ENCODE results near the gene SCN4B.

SCN4B gene

DNA sequence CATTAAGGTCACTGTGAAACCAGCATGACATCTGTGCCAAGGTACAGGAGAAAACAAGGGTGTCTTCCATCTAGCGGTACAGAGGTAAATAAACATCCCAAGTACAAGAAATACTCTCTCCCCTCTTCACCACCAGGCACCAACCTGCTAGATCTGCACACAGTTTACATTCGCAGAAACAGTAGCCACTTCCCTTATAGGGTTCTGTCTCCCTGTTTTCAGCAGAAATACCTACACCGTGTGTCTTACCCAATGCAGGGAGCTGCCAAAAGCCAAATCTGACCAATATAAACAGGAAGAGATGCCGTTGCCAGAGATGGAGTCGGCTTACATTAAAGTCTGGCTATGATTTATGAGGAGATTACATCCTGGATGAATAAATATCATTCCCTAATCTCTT lies 1.2 kb downstream of the SCN4B start:
- DNase-seq = no peak

DNA sequence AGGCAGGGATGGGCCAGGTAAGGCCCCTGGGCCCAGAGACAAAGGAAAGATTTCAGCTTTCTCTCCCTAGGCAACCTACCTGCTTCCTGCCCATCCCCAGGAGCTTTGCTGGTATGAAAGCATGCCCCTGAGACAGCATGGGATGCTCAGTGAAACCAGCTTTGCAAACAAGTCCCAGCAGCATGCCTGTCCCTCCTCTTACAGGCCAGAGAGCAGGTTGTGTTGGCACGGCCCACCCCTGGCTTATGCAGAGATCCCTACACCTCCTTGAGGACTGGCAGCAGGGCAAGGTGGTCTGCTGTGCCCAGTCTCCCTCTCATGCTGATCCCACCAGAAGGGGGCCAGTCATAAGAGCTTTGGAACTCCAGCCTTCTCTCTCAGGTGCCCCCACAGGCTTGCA lies 3.1 kb downstream of the SCN4B start:
- no peak for DNase-seq

DNA sequence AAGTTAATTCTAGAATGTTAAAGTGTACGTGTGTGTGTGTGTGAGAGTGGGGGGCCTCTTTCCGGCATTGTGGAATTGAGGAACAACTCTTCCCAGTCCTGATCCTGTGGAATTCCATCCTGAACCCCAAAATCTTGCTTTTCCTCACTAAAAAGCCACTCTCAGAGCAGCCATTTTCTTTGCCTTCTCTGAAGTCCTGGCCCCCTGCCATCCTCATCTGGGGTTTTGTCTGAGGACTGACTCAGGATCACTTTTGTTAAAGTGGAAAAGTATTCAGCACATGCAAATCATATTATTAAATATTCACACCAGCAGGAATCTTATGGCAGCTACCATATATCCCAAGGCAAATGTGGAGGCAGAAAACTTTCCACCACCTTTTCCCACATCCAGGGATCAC lies 3.8 kb downstream of the SCN4B start:
- no peak for DNase-seq

DNA sequence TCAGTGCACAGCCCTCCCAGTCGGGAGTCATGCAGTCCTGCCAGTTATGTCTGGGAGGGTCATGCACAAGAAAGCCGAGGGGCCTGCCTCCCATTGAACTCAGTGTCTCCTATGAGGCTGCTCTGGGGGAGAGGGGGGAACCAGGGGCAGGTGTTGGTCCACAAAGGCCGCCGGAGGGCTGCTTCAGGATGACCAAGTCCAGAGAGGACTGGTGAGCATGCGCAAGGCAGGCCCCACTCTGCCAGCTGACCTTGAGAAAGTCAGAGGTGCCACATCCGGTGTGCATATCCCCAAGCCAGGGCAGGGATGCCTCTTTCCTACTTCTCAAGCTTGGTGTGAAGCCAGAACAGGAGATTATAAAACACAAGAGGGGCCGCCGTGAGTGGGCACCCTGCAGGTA lies 4.4 kb downstream of the SCN4B start:
- DNase-seq = no peak

DNA sequence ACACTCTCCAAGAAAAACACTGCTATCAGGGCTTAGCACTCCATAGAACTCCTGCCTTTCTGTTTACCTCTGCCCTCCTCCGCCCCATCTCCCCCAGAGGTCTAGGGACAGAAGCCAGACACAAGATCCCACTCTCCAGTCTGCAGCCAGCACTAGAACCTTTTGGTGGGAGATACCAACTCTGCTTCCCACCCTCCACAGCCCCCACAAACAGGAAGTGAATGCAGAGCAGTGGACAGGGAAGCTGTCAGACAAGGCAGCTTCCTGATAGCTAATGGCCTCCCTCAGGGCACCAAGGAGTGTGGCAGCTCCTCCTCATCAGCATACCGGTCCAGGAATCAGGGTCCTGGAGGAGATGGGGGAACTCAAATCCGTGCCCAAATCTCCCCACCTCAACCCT lies 5.1 kb downstream of the SCN4B start:
- DNase-seq = peak in 1 of 3 donors; percentile 16

DNA sequence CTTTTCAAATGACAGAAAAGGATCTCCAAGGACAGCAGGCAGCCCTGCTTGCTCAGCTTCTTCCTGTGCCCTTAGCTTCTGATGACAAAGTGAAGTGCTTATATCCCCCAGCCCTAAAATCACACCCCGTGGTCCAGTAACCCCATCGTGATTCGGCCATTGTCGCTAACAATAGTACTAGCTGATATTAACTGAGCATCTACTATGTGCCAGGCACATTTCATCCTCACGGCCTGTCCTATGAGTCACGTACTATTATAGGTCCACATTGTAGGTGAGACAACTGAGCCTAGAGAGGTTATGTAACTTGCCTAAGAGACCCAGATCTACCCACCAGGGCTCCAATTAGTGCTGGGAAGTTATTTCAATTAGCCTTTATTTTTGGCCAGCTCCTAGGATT lies 6.1 kb downstream of the SCN4B start:
- DNase-seq = no peak

DNA sequence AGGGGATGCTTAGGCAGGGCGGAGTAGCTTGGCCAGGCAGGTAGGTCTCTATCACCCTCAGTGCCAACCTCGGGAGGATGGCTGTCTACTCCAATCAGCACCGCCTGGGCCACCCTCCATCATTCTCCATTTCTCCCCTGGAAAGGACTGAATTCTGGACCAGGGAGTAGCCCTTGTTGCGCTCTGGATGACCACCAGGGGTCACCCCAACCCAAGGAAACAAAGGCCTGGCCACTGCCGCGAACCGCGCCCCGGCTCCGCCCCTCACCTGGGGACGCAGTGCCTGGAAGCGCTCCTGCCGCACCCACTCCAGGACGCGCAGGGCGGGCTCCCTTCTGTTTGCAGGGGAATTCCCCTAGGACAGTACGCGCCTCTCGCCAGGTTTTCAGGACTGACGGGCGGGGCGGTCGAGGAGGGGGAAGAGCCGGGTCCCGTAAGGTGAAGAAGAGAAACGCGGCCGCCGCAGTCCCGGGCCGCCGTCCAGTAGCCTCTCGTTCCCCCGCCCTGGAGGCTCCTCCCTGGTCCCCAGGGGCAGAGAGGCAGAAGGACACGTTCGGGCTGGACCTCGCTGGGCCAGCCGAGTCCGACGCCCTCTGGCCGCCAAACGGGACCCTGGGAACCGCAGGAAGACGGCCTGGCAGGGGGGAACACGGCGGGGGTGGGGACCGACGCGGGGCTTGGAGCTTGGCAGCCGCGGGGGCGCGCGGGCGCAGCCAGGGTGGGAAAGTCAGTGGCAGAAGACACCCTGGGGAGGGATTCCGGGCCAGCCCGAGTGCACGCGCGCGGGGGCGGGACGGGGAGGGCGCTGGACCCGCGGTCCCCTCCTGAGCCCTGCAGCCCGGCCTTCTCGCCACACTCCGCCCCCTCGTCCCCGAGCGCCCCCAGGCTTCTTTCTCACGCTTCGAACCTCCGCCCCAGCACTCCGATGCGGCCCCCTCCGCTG lies 7.1 kb downstream of the SCN4B start:
- DNase-seq = peak; percentile 77 to 91 (median 88)

DNA sequence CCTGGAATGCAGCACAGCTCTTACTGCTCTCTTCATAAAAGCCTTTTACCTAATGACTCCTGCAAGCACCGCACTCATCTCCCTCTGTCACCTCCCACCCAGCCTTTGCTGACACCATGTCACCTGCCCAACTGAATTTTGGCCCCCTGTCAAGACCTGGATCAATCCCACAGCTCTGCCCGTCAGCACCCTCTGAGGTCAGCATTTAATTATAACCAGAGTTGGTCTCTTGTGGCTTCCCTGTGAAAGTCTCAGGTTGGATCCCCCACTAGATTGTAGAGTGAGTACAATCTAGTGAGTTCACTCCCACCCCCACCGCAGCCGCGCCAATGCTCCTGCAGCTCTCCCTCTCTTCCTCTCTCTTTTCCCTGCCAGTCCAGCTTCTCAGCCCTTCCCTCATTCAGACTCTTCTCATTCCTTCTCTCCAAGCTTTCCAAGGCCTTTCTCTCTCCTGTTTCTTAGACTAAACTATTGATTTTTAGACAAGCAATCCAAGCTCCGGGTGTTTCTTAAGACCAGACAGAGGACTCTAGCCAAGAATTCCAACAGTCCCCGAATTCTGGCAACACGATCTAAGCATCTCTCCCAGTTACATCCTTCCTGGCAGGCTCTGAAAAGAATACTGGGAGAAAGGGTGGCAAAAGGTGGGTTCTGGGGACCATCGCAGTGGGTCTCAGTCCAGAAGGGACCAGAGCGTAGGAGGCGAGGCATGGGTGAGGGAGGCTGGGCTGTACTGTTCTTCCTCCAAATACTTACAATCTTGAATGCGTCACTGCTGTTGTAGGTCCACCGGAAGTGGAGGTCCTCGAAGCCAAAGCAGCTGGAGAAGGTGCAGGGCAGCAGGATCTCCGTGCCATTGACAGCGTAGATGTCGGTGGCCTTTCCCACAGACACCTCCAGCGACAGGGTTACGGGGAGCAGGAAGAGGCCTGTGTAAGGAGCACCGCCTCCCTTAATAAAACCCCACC lies 8.0 kb downstream of the SCN4B start:
- DNase-seq = no peak

DNA sequence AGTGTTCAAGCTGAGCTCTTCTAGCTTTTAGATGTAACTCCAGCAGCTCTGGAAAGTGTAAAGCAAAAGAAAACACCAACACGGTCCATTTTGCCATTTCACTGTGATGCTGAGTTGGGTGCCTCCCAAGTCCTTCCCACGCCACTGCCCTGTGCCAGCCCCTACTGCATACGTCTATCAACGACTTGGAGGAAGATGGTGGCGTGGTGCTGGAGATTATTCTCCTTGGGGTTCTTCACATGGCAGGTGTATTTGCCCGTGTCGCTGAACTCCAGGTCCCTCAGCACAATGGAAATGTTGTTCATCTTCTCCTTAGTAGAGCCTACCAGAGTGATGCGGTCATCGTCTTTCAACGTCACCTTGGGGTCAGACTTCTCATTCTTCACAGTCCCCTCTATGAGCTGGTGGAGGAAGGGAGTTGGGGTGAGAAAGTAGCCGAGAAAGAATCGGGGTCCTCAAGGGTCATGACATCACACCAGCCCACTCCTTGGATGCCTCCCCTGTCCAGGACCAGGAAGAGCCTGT lies 8.9 kb downstream of the SCN4B start:
- no peak for DNase-seq

DNA sequence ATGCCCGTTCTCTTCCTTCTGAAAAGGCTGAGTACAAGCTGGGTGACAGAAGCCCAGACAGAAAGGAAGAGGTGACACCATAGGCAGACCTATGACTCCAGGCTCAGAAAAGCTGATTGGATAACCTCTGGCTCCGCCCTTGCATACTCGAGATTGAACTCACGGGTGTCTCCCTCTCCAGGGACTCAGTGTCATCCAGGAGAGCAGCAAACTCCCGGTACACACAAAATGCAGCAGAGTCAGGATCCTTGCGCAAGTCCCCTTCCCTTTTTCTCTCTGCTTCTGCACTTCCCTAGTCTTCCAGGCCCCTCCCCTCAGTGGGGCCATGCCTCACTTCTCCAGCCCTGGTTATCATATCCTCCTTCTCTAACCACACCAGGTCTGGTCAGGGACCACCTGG lies 9.8 kb downstream of the SCN4B start:
- peak; percentile 77 to 80 (median 77) for DNase-seq

DNA sequence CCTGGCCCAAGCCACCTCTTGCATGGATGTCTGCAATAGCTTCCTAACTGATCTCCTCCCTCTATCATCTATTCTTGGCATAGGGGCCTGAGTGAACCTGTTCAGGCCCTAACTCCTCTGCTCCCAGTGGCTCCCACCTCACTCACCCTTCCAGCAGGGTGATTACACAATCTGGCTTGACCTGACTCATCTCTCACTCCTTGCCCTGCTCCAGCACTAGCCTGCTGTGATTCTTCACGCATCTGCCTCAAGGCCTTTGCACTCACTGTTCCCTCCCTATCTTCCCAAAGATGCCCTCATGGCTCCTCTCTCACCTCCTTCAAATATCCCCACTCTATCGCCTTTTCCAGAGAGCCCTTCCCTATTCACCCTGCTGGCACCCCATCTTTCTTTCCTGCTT lies 10.5 kb downstream of the SCN4B start:
- DNase-seq = peak; percentile 44 to 53 (median 52)

DNA sequence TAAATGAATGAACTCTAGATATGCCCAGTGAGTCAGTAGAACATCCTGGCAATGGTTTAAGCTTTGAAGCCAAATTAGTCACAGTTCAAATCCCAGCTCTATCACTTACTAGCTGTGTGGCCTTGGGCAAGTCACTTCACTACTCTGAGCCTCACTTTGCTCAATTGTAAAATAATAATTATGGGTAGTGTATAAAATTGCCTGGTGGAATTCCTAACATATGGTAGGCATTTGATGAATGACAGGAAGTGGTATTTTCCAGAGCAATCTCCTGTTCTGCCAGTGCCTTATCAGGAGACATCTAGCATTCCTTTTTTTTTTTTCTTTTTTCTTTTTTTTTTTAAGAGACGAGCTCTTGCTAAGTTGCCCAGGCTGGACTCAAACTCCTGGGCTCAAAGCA lies 13.0 kb downstream of the SCN4B start:
- no peak for DNase-seq

DNA sequence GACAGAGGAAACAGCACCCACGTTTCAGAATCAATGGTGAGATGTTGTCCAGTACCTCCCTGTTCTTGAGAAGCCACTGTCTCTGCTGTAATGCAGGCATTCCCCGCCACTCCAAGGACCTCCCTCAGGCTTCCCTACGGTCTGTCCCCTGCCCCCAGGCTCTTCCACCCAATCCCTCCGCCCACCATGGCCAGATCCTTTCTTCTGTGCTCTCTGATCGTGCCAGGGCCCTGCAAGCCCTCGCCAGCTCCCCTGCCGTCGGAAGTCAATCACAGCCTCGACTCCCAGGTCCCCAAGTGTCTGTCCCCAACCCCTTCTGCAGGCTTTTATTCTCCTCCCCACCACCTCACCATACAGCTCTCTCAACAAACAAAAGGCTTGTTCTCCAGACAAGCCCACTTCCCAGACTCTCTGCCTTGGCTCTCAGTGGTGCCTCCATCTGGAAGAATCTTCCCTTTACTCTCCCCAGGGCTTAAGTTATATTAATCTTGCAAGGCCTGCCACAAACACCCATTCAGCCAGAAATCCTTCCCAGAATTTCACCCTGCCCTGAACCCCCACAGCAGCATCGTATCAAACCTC lies 13.7 kb downstream of the SCN4B start:
- no peak for DNase-seq

DNA sequence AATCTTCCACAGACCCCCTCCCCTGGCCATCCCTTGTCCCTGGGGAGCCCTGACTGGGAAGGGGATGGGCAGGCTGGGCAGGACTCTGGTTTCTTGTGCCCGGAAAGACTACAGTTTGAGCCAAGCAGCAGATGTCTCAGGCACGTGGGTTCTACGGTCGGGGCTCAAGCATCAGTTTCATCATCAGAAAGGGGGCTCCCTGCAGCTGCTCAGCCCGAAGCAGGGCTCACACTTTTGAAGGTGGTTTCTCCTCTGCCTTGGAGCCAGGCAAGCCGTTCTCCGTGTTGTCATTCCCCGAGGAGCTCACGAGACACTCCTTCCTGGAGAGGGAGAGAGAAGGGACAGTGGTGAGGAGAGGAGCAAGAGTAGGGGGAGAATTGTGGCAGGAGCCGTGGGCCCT lies 15.8 kb downstream of the SCN4B start:
- no peak for DNase-seq

DNA sequence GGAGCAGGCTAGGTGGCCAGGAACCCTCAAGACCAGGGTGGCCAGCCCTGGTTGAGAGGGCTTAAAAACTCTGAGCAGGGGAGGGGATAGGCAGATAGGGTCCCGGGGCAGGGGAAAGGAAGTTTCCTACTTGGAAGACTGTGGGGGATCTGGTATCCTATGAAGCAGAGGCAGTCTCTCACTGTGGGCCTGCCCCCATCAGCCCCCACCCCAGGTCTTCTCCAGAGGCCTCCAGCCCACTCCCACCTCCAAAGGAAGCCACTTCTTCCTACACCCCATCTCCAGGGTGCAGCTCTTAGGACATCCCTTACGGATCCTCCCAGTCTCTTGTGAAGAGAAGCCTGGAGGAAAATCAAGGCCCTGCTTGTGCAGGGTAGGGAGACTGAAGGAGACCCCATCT lies 16.3 kb downstream of the SCN4B start:
- DNase-seq = no peak

DNA sequence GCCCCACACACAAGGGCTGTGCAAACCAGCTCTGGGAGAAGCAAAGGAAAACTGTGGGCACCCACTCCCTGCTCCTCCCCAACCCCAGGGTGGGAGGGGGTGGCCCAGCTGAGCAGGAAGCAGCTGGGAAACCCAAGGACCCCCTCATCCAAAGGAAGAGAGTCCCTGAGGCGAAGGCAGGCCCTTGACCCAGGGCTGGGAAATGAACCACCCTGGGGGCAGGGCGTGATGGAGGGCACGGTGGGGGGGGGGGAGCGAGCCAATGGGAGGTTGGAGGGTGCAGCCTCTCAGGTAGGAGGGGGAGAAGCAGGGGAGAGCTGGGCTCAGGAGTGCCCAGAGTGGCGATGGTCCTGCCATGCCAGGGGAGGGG lies 16.8 kb downstream of the SCN4B start:
- DNase-seq = no peak

DNA sequence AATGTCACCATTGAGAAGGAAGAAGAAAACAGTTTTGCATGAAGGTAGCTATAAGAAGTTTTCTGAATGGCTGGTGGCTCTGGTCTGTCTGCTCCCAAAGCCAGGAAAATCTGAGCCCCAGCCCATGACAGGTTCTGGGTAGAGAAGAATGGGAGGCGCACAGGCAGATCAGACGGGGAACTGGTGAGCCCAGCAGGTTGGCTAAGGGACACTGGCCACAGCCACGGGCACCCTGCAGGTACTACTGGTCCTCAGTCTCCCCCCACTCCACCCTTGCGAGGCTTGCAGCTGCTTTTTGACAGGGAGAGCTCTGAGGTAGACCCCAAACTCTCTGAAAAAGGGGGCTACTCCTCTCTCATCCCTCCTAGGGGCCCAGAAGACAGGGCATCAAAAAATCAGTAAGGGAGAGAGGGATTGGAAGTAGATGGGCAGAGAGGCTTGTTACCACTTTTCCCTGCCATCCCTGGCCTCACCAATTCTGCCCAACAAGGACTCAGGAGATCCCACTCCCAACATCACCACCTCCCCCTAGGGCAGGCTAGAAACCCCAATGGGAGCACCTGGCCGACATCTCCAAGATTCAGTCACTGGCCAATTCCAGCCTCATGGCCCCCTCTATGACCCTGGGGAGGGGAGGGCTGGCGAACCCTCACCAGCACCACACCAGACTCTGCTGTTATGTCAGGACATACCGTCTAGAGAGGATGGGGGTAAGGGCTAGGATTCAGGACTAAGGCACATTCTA lies 17.4 kb downstream of the SCN4B start:
- DNase-seq = no peak

DNA sequence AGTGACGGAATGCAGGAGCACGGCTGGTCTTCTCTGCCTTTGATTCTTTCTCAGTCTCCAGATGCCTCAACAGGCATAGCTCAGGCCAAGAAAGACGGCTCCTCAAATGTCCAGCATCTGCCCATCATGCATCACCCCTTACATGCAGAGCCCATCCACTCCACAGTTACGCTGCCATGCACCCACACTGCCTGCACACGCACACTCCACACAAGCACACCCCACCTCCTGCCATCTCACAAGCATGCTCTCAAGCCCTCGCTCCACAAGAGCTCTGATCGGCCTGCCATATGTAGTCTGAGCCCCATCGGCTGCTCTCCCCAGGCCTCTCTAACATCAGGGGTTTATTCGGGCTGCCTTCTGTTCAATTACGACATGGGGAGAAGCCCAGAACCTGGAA lies 18.8 kb downstream of the SCN4B start:
- no peak for DNase-seq

DNA sequence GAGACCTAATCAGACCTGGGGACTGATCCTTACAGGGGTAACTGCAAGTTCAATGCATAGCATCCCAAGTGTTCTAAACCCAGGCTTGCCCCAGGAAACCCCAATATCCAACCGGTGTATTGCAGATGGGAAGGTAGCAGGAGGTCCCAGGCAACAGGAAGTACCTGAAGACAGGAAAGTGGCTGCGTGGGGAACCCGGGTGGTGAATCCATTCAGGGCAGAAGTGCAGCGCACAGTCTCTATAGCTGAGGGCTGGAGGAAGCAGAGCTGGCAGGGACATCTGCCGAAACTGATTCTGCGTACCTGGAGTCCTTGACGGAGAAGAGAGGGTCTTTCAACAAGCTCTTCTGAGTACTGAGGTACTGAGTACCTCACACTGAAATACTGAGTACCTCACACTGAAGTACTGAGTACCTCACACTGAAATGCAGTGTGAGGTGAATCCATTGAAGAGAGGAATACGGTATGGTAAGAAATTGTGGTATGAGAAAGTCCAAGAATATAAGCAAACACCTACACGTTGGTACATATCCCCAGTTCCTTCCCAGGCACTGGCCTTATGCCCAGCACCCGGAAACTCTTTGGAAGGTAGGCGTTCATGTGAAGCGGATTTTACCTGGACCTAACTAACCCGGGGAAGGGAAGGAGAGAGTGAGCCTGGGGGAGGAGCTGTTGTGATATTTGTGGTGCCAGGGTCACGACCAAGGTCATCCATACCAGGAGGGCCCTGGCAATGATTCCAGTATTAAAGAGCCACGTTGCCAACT lies 20.1 kb downstream of the SCN4B start:
- DNase-seq = no peak

DNA sequence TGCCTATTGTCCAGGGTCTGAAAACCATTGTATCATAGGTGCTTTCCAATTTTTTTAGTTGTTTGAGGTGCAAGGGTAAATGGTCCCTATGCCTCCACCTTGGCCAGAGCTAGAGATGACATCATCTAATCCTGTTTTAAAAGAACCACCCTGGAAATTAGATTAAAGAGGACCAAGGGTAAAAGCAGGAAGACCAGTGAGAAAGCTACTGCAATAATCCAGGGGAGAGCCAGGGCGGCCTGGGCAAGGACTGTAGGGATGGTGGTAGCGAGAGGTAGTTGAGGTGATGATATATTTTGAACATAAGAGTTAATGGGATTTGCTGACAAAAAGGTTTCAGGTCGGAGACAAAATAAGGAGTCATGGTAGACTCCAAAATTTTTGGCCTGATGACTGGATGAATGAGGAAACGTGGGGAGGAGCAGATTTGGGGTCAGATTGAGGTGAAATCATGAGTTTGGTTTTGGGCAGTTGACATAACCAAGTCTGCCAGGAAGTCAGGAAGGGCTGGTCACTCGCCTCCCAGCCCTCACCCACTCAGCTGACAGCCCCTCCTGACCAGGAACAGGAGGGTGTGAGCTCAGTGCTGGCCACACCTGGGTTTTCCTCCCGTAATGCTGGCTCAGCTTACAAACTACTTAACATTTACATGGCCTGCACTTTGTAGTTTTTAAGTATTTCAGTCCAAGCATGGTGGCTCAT lies 23.0 kb downstream of the SCN4B start:
- peak; percentile 56 to 72 (median 66) for DNase-seq

Data from suppressor macrophage treated with lipopolysaccharide for 1 hour (primary cell).